Measurements from ENCODE around the gene PGAM2. TPM values are rescaled to one million over a fixed set of nuclear protein-coding genes. Genes with fewer than 3 reads are reported as not detected.

Gene PGAM2
- 1 to 10 TPM in 1 of 3 donors, under 1 TPM in 2; 0.84 to 1.4 (median 0.96) TPM for total RNA-seq
- long read RNA-seq, donor 1, partial matches to known transcripts, result 0 of 6 reads
- long read RNA-seq, donor 1, other reads (novel, unspliced or antisense), result 4 of 6 reads
- long read RNA-seq, donor 2, partial matches to known transcripts, result 0 of 1 reads
- long read RNA-seq, donor 2, other reads (novel, unspliced or antisense), result 0 of 1 reads

- ATAC-seq (peak; percentile 28), DNase-seq (no peak)
- intact Hi-C loops (cut with DNase I, micrococcal nuclease), result no loop called here
- Histone ChIP-seq H3K9me3 (no peaks in the 10 kb centered on the region), H3K4me1 (ENCODE audit: low read depth) (peaks cover 8% of the 10 kb centered on the region), H3K4me3 (no peak within 1 kb of the TSS), H3K36me3 (ENCODE audit: low read depth) (no peaks in the 10 kb centered on the region)
- no peak for TF ChIP-seq CTCF (IDR thresholded peaks at IDR 0.05)
Observed at GRCh38 chr7:44065431-44066110, at the start of gene PGAM2. PGAM2 (minus strand) TSS chr7:44065567; CDS start chr7:44065529, 38 bp downstream.

- Histone ChIP-seq H3K9me3 (no peaks in the 10 kb centered on the region), H3K4me3 (no peak overlapping the region), H3K36me3 (ENCODE audit: low read depth) (no peaks in the 10 kb centered on the region), H3K4me1 (ENCODE audit: low read depth) (no peaks in the 10 kb centered on the region)
- intact Hi-C loops (cut with DNase I, micrococcal nuclease), result no loop called here
- ATAC-seq (no peak), DNase-seq (no peak)
- no peak for TF ChIP-seq CTCF (IDR thresholded peaks at IDR 0.05)
Observed at GRCh38 chr7:44114586-44115310, 49.4 kb upstream of the PGAM2 start.

GRCh38 chr7:44113764-44114354 is 48.5 kb upstream of the PGAM2 start:
- intact Hi-C loops (cut with DNase I, micrococcal nuclease), result no loop called here
- no peaks in the 10 kb centered on the region for H3K4me1 ChIP-seq (ENCODE audit: low read depth)
- DNase-seq (no peak), ATAC-seq (no peak)
- H3K36me3 ChIP-seq (ENCODE audit: low read depth), result no peaks in the 10 kb centered on the region
- TF ChIP-seq CTCF (IDR thresholded peaks at IDR 0.05), result no peak
- no peak overlapping the region for H3K4me3 ChIP-seq
- H3K9me3 ChIP-seq, result no peaks in the 10 kb centered on the region

- Histone ChIP-seq H3K4me1 (ENCODE audit: low read depth) (no peaks in the 10 kb centered on the region), H3K9me3 (no peaks in the 10 kb centered on the region), H3K4me3 (no peak overlapping the region), H3K36me3 (ENCODE audit: low read depth) (no peaks in the 10 kb centered on the region)
- ATAC-seq, result no peak
- intact Hi-C loops (cut with DNase I, micrococcal nuclease), result no loop called here
- TF ChIP-seq CTCF (IDR thresholded peaks at IDR 0.05), result no peak
- no peak for DNase-seq
Observed at GRCh38 chr7:44112997-44113763, 47.8 kb upstream of the PGAM2 start.
